GM03348 (cell line): ENCODE measurements around the gene NCOA7.
"Not testable (repeated sequence)": the region's sequence is repeated elsewhere in the genome, so short reads cannot be mapped to it uniquely, and the experiment has no call there.

ENCODE experiments used
- DNase-seq: peaks from one replicate; pipeline ENCODE4 v3.0.0; 2012; ENCODE audit warnings: low spot score

NCOA7 gene

GRCh38 chr6:125867483-125867942 is 76.8 kb downstream of the NCOA7 start:
- peak; percentile 50 for DNase-seq

GRCh38 chr6:125868252-125868651 is 77.5 kb downstream of the NCOA7 start:
- peak; percentile 19 for DNase-seq

GRCh38 chr6:125868678-125869395 is 78.1 kb downstream of the NCOA7 start:
- no peak for DNase-seq

DNA sequence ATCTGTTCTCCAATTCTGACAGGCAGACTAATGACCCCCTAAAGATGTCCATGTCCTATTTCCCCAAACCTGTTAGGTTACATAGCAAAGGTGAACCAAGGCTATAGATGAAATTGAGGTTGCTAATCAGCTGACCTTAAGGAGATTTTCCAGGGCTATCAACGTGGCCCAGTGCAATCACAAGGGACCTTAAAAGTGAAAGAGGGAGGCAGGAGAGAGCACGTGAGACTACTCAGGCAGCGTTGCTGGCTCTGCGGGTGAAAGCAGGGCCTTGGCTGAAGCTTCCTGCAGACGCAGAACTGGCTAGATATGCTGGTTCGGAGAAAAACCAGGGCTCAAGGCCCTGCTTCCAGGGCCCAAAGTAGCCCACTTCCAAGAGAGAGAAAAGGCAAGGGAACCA is 78.7 kb downstream of the NCOA7 start:
- DNase-seq: no peak

GRCh38 chr6:125871365-125871764 is 80.6 kb downstream of the NCOA7 start:
- DNase-seq: no peak

- no peak for DNase-seq
Measured at GRCh38 chr6:125872259-125872921, 81.6 kb downstream of the NCOA7 start.

DNA sequence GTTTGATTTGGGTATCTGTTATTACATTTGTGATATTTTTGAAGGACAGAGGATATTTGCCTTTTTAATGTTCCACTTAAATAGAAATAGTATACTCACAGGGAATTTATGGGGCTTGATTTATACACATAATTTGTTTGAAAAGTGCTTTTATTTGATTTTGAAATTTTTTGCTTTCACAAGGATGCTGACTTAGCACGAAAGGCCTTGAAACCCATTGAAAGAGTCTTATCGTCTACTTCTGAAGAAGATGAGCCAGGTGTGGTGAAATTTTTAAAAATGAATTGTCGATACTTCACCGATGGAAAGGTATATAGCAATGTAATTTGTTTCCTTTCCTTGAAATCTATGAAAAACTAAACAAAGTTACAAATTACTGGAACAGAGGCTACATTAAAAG is 91.5 kb downstream of the NCOA7 start:
- no peak for DNase-seq

- no peak for DNase-seq
Measured at GRCh38 chr6:125884634-125885371, 94.0 kb downstream of the NCOA7 start.

- no peak for DNase-seq
Measured at GRCh38 chr6:125886021-125886420, 95.3 kb downstream of the NCOA7 start.

DNA sequence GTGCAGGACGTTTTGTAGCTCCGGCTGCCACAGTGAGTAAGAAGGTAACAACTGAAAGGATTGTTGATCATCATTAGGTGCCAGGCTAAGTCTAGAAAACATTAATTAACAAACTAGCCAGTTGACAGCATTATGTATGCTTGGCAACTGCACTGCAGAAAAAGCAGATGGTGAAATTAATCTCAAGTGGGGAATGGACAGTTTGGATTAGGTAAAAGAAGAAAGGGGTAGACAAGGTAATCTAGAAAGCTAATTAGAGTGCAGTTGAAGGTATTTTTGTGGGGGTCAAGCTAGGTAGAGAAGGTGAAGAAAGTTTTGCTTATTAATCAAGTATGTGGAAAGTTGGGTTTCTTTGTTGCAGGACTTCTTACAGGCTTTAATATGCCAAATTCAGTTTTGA is 96.2 kb downstream of the NCOA7 start:
- DNase-seq: no peak

DNA sequence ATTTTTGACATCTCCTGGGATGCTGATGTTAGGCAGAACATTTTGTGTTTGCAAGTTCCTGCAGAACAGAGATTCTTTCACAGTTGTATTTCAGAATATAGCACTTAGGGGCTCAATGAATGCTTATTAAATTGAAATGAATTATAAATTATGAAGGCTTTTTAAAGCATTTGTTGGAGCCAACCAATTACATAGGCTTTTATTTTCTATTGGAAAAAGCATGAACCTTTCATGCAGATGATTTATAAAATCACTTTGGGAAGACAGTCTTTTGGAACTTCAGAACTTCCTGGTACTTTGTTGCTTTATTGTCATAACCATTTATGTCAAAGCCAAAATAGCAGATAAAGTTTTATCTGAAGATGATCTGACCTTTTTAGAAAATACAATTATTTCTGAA is 96.6 kb downstream of the NCOA7 start:
- no peak for DNase-seq

DNA sequence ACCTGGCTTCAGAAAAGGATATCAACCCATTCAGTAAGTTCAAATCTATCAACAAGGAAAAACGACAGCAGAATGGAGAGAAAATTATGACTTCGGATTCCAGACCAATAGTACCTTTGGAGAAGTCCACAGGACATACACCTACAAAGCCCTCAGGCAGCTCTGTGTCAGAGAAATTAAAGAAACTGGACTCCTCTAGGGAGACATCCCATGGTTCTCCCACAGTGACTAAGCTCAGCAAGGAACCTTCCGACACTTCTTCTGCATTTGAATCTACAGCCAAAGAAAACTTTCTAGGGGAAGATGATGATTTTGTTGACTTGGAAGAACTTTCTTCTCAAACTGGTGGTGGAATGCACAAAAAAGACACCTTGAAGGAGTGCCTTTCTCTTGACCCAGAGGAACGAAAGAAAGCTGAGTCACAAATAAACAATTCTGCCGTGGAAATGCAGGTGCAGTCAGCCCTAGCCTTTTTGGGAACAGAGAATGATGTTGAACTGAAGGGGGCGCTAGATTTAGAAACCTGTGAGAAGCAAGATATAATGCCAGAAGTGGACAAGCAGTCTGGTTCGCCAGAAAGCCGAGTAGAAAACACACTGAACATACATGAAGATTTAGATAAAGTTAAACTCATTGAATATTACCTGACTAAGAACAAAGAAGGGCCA is 98.4 kb downstream of the NCOA7 start:
- no peak for DNase-seq

DNA sequence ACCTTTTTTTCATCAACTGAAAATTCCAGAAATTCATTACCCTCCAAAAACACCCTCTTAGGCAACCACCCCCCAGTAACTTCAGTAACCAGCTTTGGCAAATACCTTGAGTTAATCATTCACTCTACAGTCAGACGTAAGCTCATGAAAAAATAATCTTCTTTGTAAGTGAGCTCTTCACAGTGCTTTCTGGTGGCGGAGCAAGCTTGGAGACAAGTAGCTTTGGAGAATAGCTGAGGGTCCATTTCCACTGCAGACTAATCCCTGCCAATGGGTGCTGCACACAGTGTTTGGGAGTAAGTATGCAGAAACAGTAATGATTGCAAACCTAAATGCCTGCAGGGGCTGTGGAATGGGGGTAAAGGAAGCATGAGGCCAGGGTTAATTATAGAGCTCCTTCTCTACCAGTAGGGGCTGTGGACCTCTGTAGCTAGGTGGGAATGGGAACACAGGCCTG is 109.0 kb downstream of the NCOA7 start:
- DNase-seq: no peak

GRCh38 chr6:125904871-125905270 is 114.1 kb downstream of the NCOA7 start:
- peak; percentile 31 for DNase-seq

GRCh38 chr6:125906158-125906998 is 115.6 kb downstream of the NCOA7 start:
- peak; percentile 36 for DNase-seq

DNA sequence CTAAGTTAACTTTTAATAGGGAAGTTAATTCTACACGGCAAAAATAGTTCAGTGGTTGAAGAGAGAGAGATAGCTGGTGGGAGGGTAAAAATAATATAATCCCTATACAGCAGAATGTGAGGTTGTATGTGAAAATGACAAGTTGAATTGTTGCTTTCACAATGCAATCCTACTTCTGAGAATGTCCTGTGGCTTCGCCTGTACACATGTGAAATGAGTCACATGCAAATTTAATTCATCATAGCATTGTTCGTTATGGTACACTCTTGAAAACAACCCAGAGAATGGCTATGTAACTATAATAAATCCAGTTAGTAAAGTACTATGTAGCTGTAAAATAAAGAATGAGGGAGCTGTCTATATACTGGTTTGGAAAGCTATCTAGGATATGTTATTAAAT is 119.8 kb downstream of the NCOA7 start:
- DNase-seq: no peak

DNA sequence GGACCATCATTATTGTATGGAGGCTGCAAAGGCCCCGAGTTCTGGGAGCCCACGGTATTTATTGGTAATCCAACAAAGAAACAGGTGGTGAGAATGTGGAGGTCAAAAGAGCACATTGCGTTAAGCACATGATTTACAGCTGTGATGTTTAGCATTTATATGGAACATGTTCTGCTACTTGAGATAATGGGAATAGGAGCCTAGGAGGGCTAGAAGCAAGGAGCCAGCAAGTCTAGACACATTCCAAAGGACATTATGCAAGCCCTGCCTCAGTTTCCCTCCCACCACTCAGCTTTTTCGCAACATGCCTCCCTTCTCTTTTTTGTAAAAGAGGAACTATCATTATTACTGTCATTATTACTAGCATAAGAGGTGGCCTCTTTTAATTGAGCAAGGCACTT is 120.3 kb downstream of the NCOA7 start:
- not testable (repeated sequence) for DNase-seq

- not testable (repeated sequence) for DNase-seq
Measured at GRCh38 chr6:125912430-125912829, 121.7 kb downstream of the NCOA7 start.

- no peak for DNase-seq
Measured at GRCh38 chr6:125913145-125913544, 122.4 kb downstream of the NCOA7 start.

DNA sequence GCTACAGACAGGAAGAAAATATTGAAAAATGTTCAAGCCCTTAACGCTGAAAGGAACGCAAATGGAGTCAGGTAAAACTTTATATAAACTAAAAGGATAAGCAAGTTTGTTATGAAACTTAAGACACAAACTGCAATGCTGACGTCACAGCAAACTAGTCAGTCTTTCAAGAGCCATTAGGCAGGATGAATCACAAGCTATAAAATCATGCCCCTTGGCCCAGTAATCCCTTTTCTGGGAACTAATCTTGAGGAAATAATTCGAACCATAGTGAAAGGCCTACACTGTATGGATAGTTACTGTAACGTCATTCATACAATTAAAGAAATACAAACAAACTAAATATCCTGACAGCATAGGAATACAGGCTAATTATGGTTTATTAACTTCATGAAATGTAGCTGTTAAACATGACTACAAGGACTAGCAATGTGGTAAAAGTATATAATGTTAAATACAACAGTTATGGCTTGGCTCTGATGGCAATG is 123.1 kb downstream of the NCOA7 start:
- peak; percentile 72 for DNase-seq

DNA sequence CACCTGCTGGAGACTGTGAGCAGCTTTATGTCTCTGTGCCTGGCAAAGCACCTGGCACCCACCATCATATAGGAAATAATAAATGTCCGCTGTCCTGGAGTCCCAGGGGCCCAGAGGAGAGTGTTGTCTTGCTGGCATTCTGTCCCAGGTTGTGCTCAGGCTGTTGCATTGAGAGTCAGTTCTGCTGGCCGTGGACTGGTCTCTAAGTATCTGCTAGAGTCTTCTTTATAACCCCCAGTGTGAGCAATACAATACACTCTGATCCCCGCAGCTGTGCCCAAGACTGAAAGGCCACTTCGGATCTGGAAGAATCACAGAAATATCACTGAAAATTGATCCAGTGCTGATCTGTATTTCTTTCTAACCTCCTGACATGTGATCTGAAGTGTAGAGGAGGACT is 127.5 kb downstream of the NCOA7 start:
- no peak for DNase-seq
